Measurements from ENCODE around the gene ITPR3.

ITPR3 gene

DNA sequence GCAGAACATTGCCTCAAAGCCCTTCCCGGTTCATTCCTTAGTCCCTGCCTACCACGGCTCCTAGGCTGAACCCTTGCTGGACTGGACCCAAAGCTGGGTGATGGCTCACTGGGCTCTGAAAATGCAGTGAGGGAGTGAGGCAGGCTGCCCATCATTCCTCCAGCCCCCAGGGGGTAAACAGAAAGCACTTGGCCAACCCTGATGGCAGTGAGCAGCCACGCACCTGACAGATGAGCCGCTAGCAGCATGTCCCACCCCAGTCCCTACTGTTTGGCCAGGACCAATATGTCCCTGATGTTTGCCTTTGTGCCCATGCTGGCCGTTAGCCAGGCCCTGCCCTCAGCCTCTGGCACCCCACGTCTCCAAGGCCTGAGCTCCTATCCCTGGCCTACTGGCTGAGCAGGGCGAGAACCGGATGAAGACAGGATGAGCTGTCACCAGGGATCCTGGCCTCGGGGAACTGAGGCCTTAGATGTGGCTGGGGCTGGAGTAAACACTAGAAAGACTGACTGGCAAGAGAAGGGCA is 21.6 kb upstream of the ITPR3 start:
- Mint-ChIP-seq H3K4me3 (no peak overlapping the region), H3K27me3 (ENCODE audit: low read depth) (peaks cover 17% of the 10 kb centered on the region), H3K4me1 (ENCODE audit: low read depth) (peaks cover 6% of the 10 kb centered on the region), H3K36me3 (ENCODE audit: low read depth) (no peaks in the 10 kb centered on the region), H3K9me3 (no peaks in the 10 kb centered on the region), H3K27ac (no peak overlapping the region)

DNA sequence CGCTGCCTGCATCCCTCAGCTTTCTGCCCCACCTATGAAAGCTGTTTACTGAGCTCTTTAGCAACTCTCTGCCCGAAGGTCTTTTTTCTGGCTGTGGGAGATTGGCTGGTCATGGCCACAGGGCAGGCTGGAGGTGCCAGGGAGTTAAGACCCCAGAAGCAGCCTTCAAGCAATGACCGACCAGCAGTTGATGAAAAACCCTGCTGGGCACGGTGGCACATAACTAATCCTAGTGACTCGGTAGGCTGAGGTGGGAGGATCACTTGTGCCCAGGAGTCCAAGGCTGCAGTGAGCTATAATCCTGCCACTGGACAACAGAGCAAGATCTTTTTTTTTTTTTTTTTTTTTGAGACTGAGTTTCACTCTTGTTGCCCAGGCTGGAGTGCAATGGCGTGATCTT is 20.4 kb upstream of the ITPR3 start:
- peaks cover 6% of the 10 kb centered on the region for H3K4me1 Mint-ChIP-seq (ENCODE audit: low read depth)
- no peaks in the 10 kb centered on the region for H3K9me3 Mint-ChIP-seq
- peaks cover 2% of the 10 kb centered on the region for H3K36me3 Mint-ChIP-seq (ENCODE audit: low read depth)
- H3K27me3 Mint-ChIP-seq (ENCODE audit: low read depth), result peaks cover 23% of the 10 kb centered on the region
- H3K4me3 Mint-ChIP-seq, result no peak overlapping the region
- no peak overlapping the region for H3K27ac Mint-ChIP-seq

DNA sequence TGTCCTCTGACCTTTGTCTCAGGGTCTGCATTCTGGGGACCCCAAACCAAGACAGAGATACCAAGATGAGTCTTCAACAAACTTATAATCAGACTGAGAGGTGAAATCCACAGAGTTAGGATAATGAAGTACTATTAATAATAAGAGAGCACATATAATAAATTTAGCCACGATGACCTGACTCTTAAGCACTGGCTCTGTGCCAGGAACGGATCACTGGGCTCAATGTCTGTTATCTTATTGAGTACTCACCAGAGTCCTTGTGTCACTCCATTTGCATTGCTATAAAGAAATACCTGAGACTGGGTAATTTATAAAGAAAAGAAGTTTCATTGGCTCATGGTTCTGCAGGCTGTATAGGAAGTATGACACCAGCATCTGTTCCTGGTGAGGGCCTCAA is 18.9 kb upstream of the ITPR3 start:
- peaks cover 23% of the 10 kb centered on the region for H3K27me3 Mint-ChIP-seq (ENCODE audit: low read depth)
- H3K4me3 Mint-ChIP-seq, result no peak overlapping the region
- no peaks in the 10 kb centered on the region for H3K9me3 Mint-ChIP-seq
- H3K4me1 Mint-ChIP-seq (ENCODE audit: low read depth), result no peaks in the 10 kb centered on the region
- peaks cover 2% of the 10 kb centered on the region for H3K36me3 Mint-ChIP-seq (ENCODE audit: low read depth)
- no peak overlapping the region for H3K27ac Mint-ChIP-seq

DNA sequence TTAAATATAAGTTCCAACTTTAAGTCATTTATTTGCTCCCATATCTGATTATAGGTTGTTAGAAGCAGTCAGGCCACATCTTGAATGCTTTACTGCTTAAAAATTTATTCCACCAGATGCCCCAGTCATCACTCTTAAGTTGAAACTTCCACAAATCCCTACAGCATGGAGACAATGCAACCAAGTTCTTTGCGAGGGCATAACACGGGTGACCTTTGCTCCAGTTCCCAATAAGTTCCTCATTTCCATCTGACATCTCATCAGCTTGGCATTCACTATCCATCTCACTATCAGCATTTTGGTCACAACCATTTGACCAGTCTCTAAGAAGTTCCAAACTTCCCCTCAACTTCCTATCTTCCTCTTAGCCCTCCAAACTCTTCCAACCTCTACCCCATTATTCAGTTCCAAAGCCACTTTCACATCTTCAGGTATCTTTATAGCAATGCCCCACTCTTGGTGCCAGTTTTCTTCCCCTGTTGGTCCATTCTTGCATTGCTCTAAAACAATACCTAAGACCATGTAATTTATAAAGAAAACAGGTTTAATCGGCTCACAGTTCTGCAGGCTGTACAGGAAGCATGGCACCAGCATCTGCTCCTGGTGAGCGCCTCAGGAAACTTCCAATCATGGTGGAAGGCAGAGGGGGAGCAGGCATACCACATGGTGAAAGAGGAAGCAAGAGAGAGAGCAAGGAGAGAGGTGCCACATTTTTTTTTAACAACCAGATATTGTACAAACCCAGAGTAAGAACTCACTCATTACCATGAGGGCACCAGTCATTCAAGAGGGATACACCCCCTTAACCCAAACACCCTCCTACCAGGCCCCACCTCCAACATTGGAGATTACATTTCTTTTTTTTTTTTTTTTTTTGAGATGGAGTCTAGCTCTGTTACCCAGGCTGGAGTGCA is 15.9 kb upstream of the ITPR3 start:
- Mint-ChIP-seq H3K4me3 (no peak overlapping the region), H3K36me3 (ENCODE audit: low read depth) (peaks cover 2% of the 10 kb centered on the region), H3K4me1 (ENCODE audit: low read depth) (peaks cover 3% of the 10 kb centered on the region), H3K27ac (no peak overlapping the region), H3K27me3 (ENCODE audit: low read depth) (peaks cover 35% of the 10 kb centered on the region), H3K9me3 (no peaks in the 10 kb centered on the region)

DNA sequence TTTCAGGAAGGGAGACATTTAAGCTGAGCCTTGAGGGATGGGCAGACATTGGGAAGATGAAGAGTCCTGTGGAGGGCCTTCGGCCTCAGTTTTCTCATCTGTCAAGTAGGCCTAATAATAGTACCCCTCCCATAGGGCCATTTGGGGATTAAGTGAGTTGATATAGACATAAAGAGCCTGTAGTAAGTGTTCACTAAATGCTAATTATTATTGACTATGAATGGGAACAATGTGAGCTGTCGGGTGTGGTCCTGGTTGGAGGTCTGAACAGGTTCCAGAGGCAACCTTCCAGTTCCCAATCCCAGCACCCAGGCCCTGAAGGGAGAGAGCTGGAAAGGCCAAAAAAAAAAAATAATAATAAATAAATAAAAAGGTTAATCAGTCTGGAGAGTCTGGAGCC is 14.5 kb upstream of the ITPR3 start:
- H3K4me3 Mint-ChIP-seq, result no peak overlapping the region
- peaks cover 3% of the 10 kb centered on the region for H3K4me1 Mint-ChIP-seq (ENCODE audit: low read depth)
- H3K27ac Mint-ChIP-seq, result no peak overlapping the region

DNA sequence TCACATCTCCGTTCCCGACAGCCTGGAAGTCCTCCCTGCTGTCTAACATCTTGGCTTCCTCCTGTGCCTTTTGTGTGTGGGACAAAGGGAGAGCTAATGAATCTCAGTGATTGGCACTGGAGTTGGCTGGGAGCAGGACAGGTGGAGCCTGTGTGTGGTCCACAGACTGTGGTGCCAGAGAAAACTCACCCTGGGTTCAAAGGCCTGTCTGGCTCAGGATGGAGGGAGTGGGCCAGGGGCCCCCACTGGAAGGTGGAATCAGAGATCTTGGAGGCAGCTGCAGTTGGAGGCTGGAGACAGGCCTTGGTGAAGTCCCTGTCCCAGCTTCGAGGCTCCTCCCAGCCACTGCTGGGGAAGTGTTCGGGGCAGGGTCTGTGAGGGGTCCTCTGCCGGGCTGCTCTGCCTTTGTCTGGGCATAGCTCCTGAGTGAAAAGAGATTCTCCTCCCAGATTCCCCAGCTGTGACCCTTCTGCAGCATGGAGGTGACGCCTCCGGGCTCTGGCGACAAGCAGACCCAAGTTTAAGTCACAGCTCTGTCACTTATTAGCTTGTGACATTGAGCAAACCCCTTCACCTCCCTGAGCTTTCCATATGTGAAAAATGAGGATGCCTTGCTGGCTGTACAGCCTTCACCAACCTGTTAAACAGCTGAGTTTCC is 13.9 kb upstream of the ITPR3 start:
- peaks cover 3% of the 10 kb centered on the region for H3K4me1 Mint-ChIP-seq (ENCODE audit: low read depth)
- no peaks in the 10 kb centered on the region for H3K9me3 Mint-ChIP-seq
- H3K27ac Mint-ChIP-seq, result no peak overlapping the region
- no peak overlapping the region for H3K4me3 Mint-ChIP-seq
- H3K27me3 Mint-ChIP-seq (ENCODE audit: low read depth), result peaks cover 32% of the 10 kb centered on the region
- H3K36me3 Mint-ChIP-seq (ENCODE audit: low read depth), result peaks cover 2% of the 10 kb centered on the region

More for the DNA sequence above, 14.5 kb upstream of the ITPR3 start:
- peaks cover 2% of the 10 kb centered on the region for H3K36me3 Mint-ChIP-seq (ENCODE audit: low read depth)
- no peaks in the 10 kb centered on the region for H3K9me3 Mint-ChIP-seq
- H3K27me3 Mint-ChIP-seq (ENCODE audit: low read depth), result peaks cover 35% of the 10 kb centered on the region

DNA sequence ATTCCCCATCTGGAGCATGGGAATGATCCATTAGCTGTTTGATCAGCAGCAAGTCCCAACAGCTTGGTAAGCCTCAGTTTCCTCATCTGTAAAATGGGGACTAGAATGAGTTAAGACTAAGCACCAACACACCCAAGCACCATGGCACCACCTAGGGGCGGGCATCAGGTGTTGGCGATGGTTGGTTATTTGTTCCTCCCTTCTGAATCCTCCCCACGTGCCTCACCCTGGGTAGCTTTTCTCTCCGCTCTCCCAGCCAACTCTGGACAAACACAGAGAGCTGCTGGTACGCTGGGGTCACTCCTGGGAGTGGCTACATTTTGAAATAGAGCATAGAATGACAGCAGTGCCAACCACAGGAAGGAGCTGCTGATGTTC is 13.3 kb upstream of the ITPR3 start:
- H3K36me3 Mint-ChIP-seq (ENCODE audit: low read depth), result peaks cover 2% of the 10 kb centered on the region
- no peak overlapping the region for H3K27ac Mint-ChIP-seq
- H3K4me3 Mint-ChIP-seq, result no peak overlapping the region
- H3K27me3 Mint-ChIP-seq (ENCODE audit: low read depth), result peaks cover 27% of the 10 kb centered on the region
- peaks cover 3% of the 10 kb centered on the region for H3K4me1 Mint-ChIP-seq (ENCODE audit: low read depth)
- H3K9me3 Mint-ChIP-seq, result no peaks in the 10 kb centered on the region

DNA sequence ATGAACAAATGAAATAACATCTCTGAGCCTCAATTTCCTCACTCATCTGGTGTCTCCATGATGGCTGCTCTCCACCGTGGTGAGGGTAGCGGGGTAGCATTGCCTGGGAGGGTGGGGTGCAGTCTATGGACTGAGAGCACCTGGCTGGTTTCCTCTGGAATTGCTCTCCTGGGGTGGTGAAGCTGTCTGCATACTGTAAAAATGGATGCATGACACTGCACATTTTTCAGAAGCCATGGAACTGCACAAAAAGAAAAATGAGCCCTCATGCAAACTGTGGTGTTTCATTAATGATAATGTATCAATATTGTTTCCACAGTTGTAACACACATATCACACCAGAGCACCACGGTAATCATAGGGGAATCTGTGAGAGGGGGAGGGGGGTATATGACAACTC is 12.1 kb upstream of the ITPR3 start:
- H3K4me3 Mint-ChIP-seq, result no peak overlapping the region
- H3K36me3 Mint-ChIP-seq (ENCODE audit: low read depth), result peaks cover 2% of the 10 kb centered on the region
- H3K4me1 Mint-ChIP-seq (ENCODE audit: low read depth), result peaks cover 3% of the 10 kb centered on the region
- peaks cover 18% of the 10 kb centered on the region for H3K27me3 Mint-ChIP-seq (ENCODE audit: low read depth)
- H3K9me3 Mint-ChIP-seq, result no peaks in the 10 kb centered on the region
- no peak overlapping the region for H3K27ac Mint-ChIP-seq

DNA sequence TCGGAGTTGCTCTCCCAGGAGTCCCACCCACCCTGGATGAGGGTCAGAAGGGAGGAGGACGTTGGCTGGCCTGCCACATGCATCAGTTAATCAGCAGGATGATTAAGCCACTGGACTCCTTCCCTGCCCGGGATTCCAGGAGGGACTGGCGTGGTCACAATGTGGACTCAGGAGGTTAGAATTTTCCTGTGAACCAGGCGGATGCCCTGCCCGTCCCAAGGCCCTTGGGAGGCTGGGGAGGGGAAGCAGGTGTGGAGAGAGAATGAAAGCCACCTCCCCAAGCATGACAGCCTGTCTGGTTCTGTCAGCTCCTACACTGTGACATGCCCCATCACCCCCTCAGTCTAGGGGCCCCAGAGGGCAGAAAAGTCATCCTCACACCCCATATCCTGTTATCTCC is 11.6 kb upstream of the ITPR3 start:
- peaks cover 18% of the 10 kb centered on the region for H3K27me3 Mint-ChIP-seq (ENCODE audit: low read depth)
- no peak overlapping the region for H3K4me3 Mint-ChIP-seq
- H3K27ac Mint-ChIP-seq, result no peak overlapping the region
- H3K36me3 Mint-ChIP-seq (ENCODE audit: low read depth), result peaks cover 2% of the 10 kb centered on the region
- no peaks in the 10 kb centered on the region for H3K9me3 Mint-ChIP-seq
- peaks cover 3% of the 10 kb centered on the region for H3K4me1 Mint-ChIP-seq (ENCODE audit: low read depth)

DNA sequence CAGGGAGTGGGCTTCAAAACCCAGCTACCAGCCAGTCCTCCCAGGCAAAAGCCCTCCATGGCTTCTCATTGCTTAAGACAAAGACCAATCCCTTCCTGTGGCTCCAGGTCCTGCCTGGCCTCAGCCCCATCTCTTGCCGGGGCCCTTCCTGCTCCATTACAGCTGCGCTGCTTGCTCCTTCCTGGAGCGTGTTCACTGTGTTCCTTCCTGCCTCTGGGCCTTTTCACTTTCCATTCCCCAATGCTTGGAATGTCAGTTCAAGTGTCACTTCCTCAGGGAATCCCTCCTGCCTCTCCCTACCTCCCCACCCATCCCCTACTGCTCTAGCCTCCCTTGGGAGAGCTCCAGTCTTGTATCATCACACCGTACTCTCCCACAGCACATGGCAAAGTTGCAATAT is 11.1 kb upstream of the ITPR3 start:
- peaks cover 2% of the 10 kb centered on the region for H3K36me3 Mint-ChIP-seq (ENCODE audit: low read depth)
- H3K4me1 Mint-ChIP-seq (ENCODE audit: low read depth), result peaks cover 3% of the 10 kb centered on the region
- H3K27me3 Mint-ChIP-seq (ENCODE audit: low read depth), result peaks cover 15% of the 10 kb centered on the region
- no peak overlapping the region for H3K4me3 Mint-ChIP-seq
- no peak overlapping the region for H3K27ac Mint-ChIP-seq
- H3K9me3 Mint-ChIP-seq, result no peaks in the 10 kb centered on the region

DNA sequence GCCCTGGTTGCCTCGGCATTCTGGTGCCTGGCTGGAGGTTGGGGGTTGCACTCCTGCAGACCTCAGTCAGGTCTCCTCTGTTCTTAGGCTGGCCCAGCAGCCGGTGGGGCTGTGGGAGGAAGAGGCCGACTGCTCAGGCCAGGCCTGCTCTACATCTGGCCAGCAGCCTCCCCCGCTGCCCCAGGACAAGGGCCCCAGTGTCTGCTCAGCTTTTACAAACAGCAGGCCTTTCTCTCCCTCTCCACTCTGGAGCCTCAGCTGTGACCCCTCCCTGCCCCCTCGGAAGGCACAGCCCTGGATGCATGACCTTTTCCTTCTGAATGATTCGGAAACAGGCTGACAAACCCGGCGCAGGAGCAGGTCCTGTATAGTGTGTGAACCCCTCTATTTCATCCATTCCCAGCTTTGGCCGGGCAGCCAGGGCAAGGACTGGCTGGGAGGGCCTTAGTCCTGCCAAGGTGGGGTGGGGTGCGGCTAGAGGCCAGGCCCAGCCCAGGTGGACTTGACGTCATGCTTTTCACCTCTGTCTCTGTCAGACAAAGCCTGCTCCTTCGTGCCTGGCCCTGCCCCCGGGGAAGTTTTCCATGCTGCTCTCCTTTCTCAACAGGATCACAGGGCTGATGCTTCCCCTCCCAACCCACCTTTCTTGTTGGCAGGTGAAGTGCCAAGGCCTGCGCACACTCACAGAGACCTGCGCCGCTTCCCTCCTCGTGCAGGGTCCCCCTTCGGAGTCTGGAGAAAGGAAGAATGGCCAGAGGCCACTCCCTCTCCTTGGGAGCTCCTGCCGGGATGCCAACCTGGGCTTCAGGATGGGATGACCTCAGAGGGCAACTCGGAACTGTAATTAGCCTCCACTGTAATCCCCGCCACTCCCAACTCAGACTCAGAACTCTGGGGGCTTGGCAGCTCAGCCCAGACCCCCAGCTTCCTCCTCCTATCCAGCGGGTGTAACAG is 10.1 kb upstream of the ITPR3 start:
- H3K9me3 Mint-ChIP-seq, result no peaks in the 10 kb centered on the region
- H3K27me3 Mint-ChIP-seq (ENCODE audit: low read depth), result peaks cover 12% of the 10 kb centered on the region
- H3K36me3 Mint-ChIP-seq (ENCODE audit: low read depth), result no peaks in the 10 kb centered on the region
- no peak overlapping the region for H3K4me3 Mint-ChIP-seq
- H3K4me1 Mint-ChIP-seq (ENCODE audit: low read depth), result peaks cover 3% of the 10 kb centered on the region
- no peak overlapping the region for H3K27ac Mint-ChIP-seq

DNA sequence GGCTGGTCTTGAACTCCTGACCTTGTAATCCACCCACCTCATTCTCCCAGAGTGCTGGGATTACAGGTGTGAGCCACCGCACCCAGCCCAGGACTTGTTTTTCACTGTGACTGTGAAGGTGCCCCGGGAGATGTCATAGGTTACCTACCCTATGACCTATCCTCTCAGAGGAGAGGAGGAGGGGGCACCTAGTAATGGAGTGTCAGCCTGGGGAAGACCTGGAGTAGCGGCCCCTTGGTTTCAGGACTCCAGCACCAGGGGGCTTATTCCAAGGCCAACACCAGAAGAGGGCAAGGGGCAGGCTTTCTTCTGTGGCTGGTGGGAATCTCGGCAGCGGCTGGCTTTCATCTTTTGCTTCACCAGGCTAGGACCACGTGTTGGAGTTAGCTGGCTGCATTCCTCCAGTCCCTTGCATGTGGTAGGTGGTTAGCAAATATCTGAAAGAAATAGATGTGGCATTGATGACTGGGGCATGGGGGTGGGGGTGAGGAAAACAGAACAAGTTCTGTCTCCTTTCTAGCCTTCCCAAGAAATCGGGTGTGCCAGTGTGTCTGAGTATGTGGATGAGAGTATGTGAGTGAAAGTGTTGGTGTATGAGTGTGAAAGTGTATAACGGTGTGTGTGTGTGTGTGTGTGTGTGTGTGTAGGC is 7.9 kb upstream of the ITPR3 start:
- H3K36me3 Mint-ChIP-seq (ENCODE audit: low read depth), result no peaks in the 10 kb centered on the region
- no peak overlapping the region for H3K27ac Mint-ChIP-seq
- H3K9me3 Mint-ChIP-seq, result no peaks in the 10 kb centered on the region
- H3K4me1 Mint-ChIP-seq (ENCODE audit: low read depth), result peaks cover 3% of the 10 kb centered on the region
- peaks cover 15% of the 10 kb centered on the region for H3K27me3 Mint-ChIP-seq (ENCODE audit: low read depth)
- no peak overlapping the region for H3K4me3 Mint-ChIP-seq

DNA sequence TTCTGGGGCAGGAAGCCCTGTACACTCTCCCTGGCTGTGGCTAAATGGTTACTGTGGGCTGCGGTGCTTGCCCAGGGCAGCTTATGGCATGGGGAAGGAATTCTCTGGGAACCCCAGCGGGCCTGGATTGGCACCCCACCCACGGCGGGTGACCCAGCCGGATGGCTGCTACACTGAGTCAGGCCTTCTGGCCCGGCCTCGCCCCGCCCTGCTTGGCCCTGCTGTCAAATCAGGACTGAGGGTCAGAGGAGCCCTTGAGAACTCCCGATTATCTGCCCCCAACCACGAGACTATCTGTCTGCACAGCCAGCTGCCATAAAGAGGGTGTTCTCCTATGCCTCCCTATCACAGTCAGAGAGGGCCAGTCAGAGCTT is 7.3 kb upstream of the ITPR3 start:
- Mint-ChIP-seq H3K4me3 (no peak overlapping the region), H3K36me3 (ENCODE audit: low read depth) (no peaks in the 10 kb centered on the region), H3K9me3 (no peaks in the 10 kb centered on the region), H3K27ac (no peak overlapping the region), H3K27me3 (ENCODE audit: low read depth) (peaks cover 14% of the 10 kb centered on the region), H3K4me1 (ENCODE audit: low read depth) (peaks cover 5% of the 10 kb centered on the region)

DNA sequence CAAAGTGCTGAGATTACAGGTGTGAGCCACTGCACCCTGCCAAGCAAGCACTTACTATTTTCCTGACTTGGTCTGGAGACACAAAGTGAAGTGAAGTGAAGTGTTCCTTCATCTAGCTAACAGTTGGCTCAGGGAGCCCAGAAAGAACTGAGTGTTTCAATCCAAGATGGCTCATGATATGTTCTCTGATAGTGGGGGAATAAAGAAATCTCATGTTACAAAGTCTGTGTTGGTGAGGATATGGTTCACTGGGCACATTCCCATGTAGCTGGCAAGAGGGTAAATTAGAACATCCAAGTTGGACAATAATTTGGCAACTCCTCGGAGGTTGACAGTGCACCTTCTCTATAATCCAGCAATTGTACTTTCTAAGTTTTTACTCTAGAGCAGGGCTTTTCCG is 5.0 kb upstream of the ITPR3 start:
- Mint-ChIP-seq H3K9me3 (no peaks in the 10 kb centered on the region), H3K4me3 (no peak overlapping the region), H3K36me3 (ENCODE audit: low read depth) (peaks cover 1% of the 10 kb centered on the region), H3K27me3 (ENCODE audit: low read depth) (peaks cover 3% of the 10 kb centered on the region), H3K27ac (no peak overlapping the region), H3K4me1 (ENCODE audit: low read depth) (peaks cover 17% of the 10 kb centered on the region)
